GM12878 (cell line): ENCODE results near the gene TSTD2. TPM values are rescaled to one million over a fixed set of nuclear protein-coding genes. Genes with fewer than 3 reads are reported as not detected.

Experiments
- CREM ChIP-seq: IDR thresholded peaks from 2 replicates; pipeline ENCODE4 v1.6.1; 2014; ENCODE audit warnings: antibody characterized with exemption, low read depth
- CTCF ChIP-seq, 3 experiments: IDR thresholded peaks in 2 of 3; conservative IDR thresholded peaks in 1 of 3; 2 replicates each; pipeline ENCODE4 v1.5.1; 2011; ENCODE audit warnings: low read depth in 3 of 3, low read length in 3 of 3, mild to moderate bottlenecking in 3 of 3, control low read depth in 2 of 3, moderate library complexity in 2 of 3, inconsistent platforms in 1 of 3, mixed read lengths in 1 of 3; ENCODE audit not compliant: control insufficient read depth in 2 of 3, insufficient read depth in 1 of 3; ENCODE audit errors: extremely low read depth in 1 of 3
- ESRRA ChIP-seq: IDR thresholded peaks from 2 replicates; pipeline ENCODE4 v1.6.1; 2012; ENCODE audit warnings: mild to moderate bottlenecking, low read length, improper control_type of control experiment
- IRF5 ChIP-seq: fragments of 450-650 bp; IDR thresholded peaks from 2 replicates; pipeline ENCODE4 v1.6.1; 2017; ENCODE audit warnings: borderline replicate concordance
- LARP7 ChIP-seq: fragments of 450-650 bp; IDR thresholded peaks from 2 replicates; pipeline ENCODE4 v1.6.1; 2017; ENCODE audit warnings: mild to moderate bottlenecking
- MYB ChIP-seq: fragments of 150-350 bp; IDR thresholded peaks from 2 replicates; pipeline ENCODE4 v1.6.1; 2014; ENCODE audit warnings: mild to moderate bottlenecking, low read depth, low read length, borderline replicate concordance
- PKNOX1 ChIP-seq: fragments of 450-650 bp; IDR thresholded peaks from 2 replicates; pipeline ENCODE4 v1.6.1; 2016; ENCODE audit warnings: mild to moderate bottlenecking
- POLR2AphosphoS5 ChIP-seq: IDR thresholded peaks from 2 replicates; pipeline ENCODE4 v1.6.1; 2011; ENCODE audit warnings: mild to moderate bottlenecking, low read length, inconsistent platforms
- POU2F2 ChIP-seq: IDR thresholded peaks from 3 replicates; pipeline ENCODE4 v1.6.1; 2011; ENCODE audit warnings: low read depth, mild to moderate bottlenecking, low read length, borderline replicate concordance
- RB1 ChIP-seq: fragments of 450-650 bp; formaldehyde crosslinking; IDR thresholded peaks from 2 replicates; pipeline ENCODE4 v1.6.1; 2017; ENCODE audit warnings: mild to moderate bottlenecking, borderline replicate concordance
- SMARCA5 ChIP-seq: fragments of 450-650 bp; IDR thresholded peaks from 2 replicates; pipeline ENCODE4 v1.6.1; 2017; ENCODE audit warnings: mild to moderate bottlenecking
- STAT3 ChIP-seq: IDR thresholded peaks from 2 replicates; pipeline ENCODE4 v1.6.1; 2011; ENCODE audit warnings: low read depth, low read length, improper control_type of control experiment
- TBL1XR1 ChIP-seq: IDR thresholded peaks from 2 replicates; pipeline ENCODE4 v1.6.1; 2012; ENCODE audit warnings: low read depth, low read length, improper control_type of control experiment
- ZNF217 ChIP-seq: fragments of 450-650 bp; IDR thresholded peaks from 2 replicates; pipeline ENCODE4 v1.6.1; 2017; ENCODE audit warnings: antibody characterized with exemption, mild to moderate bottlenecking
- polyA plus RNA-seq, 11 experiments: library from polyadenylated mRNA; depleted of rRNA in 4 of 11; unstranded in 6 of 11; stranded (reverse) in 5 of 11; fragments of >200 nt; fragmentation: Nextera tagmentation in 4 of 11; fragmentation: Illumina TruSeq in 1 of 11; extraction: Ambion mirVana in 4 of 11; extraction: Trizol in 1 of 11; gene quantifications; 1 replicate in 1 of 11; 2 replicates in 10 of 11; pipeline versions ENCODE4 v1.2.1 to v1.2.3, GENCODE V29; 2011 to 2016; ENCODE audit warnings: inconsistent platforms in 2 of 11, missing spikeins in 2 of 11, low read depth in 1 of 11
- total RNA-seq, 4 experiments: library from RNA; depleted of rRNA in 3 of 4; stranded (reverse); fragments of >200 nt in 3 of 4; fragmentation: Illumina TruSeq in 1 of 4; extraction: Trizol in 1 of 4; gene quantifications; 2 replicates each; pipeline versions ENCODE4 v1.2.1 to v1.2.3, GENCODE V29; 2013 to 2021

The TSTD2 gene
- total and polyA plus RNA-seq, 10 of the 15 experiments (the other 5 are each of a cell fraction or from before 2014, with no cell fraction given), result 5.0 to 30.6 (median 14.1) TPM

GRCh38 chr9:97633859-97634490 is 807 bp upstream of the TSTD2 start (continued):
- no peak for TF ChIP-seq CTCF (IDR thresholded peaks at IDR 0.05 in 2 of 3, conservative IDR thresholded peaks at IDR 0.05 in 1 of 3; ENCODE audit: control insufficient read depth in 2 of 3, extremely low read depth in 1 of 3, insufficient read depth in 1 of 3, low read depth in 3 of 3, low read length in 3 of 3)
- peak; percentile 3; the same call in 1 of the 2 replicates for TF ChIP-seq SMARCA5
- TF ChIP-seq CREM, result no peak
- no peak for TF ChIP-seq PKNOX1
- TF ChIP-seq LARP7, result peak; percentile 62; the same call in 1 of the 2 replicates
- no peak for TF ChIP-seq ESRRA
- no peak for TF ChIP-seq POU2F2
- TF ChIP-seq ZNF217, result no peak
- TF ChIP-seq RB1, result 0 out of 2 replicates have a peak, but pooled peaks have one; percentile 56
- no peak for TF ChIP-seq POLR2AphosphoS5
- TF ChIP-seq TBL1XR1, result no peak
- TF ChIP-seq IRF5, result no peak
- TF ChIP-seq MYB, result no peak
- TF ChIP-seq STAT3, result no peak
- TF ChIP-seq, all 136 proteins: peak for 6
